UCSD-AML1 (cell line): ENCODE results near the gene GALNS.
"Not testable (repeated sequence)": the region's sequence is repeated elsewhere in the genome, so short reads cannot be mapped to it uniquely, and the experiment has no call there.

Experiments used
- DNase-seq: peaks from one replicate; lab custom pipeline; 2025; ENCODE audit not compliant: unreplicated experiment; lab: John Stamatoyannopoulos, UW

The GALNS gene

GRCh38 chr16:88807142-88807625 is 49.6 kb downstream of the GALNS start:
- DNase-seq: no peak

GRCh38 chr16:88806491-88807111 is 50.1 kb downstream of the GALNS start:
- DNase-seq: no peak

DNA sequence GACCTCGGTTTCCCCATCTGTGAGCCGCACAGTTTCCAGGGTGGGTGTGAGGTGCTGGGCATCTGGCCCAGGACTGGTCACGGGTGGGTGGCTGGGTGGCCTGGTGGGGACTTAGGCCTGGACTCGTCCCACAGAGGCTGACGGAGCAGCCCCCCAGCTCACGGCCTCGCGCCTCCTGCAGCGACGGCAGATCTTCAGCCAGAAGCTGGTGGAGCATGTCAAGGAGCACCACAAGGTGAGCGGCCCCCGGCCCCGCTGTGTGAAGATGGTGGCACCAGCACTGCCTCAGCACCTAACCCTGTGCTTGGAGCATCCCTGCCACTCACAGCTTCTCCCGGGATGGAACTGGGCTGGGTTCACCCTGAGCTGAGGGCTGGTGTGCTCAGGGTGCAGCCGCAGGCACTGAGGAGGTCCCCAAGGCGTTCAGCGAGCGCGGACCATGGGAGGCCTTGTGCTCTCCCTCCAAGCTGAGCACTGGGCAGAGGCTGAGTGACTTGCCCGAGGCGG is 50.8 kb downstream of the GALNS start:
- no peak for DNase-seq

DNA sequence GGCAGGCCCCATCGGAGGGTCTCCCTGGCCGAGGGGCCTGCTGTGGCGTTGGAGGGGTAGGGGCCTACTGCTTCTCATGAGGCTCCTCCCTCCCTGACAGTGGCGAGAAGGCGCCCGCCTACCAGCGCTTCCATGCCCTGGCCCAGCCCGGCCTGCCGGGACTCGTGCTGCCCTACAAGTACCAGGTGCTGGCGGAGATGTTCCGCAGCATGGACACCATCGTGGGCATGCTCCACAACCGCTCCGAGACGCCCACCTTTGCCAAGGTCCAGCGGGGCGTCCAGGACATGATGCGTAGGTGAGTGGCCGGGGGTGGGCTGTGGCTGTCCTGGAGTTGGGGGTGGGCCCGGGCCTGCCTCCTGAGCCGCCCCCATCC is 51.4 kb downstream of the GALNS start:
- DNase-seq: no peak

DNA sequence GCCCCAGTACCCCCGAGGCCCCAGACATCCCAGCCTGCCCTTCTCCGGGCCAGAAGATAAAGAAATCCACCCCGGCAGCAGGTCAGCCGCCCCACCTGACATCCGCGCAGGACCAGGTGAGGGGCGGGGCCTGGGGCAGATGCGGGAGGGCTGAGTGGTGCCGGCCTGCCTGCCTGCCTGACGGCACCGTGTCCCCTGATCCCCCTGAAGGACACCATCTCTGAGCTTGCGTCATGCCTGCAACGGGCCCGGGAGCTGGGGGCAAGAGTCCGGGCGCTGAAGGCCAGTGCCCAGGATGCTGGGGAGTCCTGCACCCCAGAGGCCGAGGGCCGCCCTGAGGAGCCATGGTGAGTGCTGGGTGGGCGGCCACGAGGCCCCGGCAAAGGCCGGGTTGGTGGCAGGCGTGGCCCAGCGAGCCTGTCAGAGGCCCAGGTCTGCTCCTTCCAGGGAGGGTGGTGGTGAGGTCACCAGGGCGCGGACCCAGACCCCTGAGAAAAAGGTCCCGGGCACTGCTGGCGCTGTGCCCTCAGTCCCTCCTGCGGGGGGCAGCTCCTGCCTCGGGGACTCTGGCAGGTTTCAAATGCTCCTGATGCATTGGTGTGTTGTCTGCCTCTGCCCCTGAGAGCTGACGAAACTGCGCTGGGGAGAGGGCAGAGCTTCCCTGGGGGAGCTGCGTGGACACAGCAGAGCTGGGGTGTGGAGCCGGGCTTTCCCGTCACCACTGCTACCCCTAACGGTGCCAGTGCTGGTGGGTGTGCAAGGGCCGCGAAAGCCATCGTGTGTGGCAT is 52.0 kb downstream of the GALNS start:
- no peak for DNase-seq

GRCh38 chr16:88804173-88804551 is 52.6 kb downstream of the GALNS start:
- no peak for DNase-seq

DNA sequence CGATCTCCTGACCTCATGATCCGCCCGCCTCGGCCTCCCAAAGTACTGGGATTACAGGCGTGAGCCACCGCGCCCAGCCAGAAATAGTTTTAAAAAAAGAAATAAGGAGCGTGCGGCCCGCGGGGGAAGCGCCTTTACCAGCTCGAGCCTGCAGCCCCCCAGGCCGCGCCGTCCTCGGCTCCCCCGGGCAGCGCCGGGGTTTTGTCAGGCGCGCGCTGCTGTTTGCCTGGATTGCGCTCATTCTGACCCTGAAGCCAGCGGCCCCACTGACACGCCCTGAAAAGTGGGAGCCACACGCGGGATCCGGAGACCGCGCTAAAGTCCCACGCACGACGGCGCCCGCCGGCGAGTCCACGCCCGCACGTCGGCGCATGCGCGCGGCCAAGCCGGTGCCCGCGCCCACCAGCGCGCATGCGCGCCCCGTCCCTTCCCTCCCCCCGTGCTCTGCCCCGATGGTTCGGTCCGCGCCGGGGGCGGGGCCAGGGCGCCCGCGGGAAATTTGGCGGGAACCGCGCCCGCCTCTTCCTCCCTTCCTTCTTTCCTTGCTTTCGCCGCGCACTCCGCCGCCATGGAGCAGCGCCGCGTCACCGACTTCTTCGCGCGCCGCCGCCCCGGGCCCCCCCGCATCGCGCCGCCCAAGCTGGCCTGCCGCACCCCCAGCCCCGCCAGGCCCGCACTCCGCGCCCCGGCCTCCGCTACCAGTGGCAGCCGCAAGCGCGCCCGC is 53.3 kb downstream of the GALNS start, which contains the start of gene CDT1:
TSS of gene CDT1 (plus strand) at position 526 of the 724 bp plus-strand sequence. CDS start at position 569, 43 bp downstream.
- peak; percentile 91 for DNase-seq

- no peak for DNase-seq
Measured at GRCh38 chr16:88800277-88800592, 56.5 kb downstream of the GALNS start.

- DNase-seq: peak; percentile 85
Measured at GRCh38 chr16:88799569-88800276, 57.0 kb downstream of the GALNS start.

GRCh38 chr16:88798772-88799455 is 57.8 kb downstream of the GALNS start:
- no peak for DNase-seq

DNA sequence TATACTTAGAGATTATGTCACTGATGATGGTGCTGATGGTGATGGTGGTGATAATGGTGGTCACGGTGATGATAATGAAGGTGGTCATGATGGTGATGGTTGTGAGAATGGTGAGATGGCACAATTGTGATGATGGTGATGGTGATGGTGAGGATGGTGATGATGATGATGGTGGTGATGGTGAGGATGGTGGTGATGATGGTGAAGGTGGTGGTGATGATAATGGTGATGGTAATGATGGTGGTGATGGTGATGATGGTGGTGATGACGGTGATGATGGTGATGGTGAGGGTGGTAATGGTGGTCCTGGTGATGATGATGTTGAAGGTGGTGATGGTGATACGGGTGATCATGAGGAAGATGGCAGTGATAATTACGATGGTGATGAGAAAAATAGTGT is 58.7 kb downstream of the GALNS start:
- DNase-seq: no peak

GRCh38 chr16:88796278-88796677 is 60.5 kb downstream of the GALNS start:
- DNase-seq: no peak

GRCh38 chr16:88793251-88793954 is 63.3 kb downstream of the GALNS start:
- DNase-seq: no peak

GRCh38 chr16:88792668-88793250 is 64.0 kb downstream of the GALNS start:
- no peak for DNase-seq

DNA sequence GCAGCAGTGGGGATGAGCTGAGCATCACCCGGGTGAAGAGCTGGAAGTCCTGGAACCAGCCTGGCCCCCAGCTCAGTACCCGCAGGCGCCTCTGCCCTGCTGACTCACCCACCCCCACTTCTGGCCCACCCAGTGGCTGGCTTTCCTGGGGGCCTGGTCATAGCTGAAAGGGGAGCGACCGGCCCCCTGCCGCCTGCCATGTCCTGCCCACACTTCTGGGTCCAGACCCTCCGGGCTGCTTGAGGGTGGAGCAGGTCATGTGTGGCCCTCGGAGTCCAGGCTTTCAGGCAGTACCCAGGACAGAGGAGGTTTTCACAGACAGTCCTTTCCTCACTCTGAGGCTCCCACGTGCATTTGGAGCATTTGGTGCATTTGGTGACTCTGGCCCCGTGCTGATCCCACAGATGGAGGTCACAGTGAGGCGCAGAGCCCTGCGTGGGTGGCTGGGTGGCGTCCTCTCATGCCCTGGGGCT is 64.6 kb downstream of the GALNS start:
- no peak for DNase-seq

DNA sequence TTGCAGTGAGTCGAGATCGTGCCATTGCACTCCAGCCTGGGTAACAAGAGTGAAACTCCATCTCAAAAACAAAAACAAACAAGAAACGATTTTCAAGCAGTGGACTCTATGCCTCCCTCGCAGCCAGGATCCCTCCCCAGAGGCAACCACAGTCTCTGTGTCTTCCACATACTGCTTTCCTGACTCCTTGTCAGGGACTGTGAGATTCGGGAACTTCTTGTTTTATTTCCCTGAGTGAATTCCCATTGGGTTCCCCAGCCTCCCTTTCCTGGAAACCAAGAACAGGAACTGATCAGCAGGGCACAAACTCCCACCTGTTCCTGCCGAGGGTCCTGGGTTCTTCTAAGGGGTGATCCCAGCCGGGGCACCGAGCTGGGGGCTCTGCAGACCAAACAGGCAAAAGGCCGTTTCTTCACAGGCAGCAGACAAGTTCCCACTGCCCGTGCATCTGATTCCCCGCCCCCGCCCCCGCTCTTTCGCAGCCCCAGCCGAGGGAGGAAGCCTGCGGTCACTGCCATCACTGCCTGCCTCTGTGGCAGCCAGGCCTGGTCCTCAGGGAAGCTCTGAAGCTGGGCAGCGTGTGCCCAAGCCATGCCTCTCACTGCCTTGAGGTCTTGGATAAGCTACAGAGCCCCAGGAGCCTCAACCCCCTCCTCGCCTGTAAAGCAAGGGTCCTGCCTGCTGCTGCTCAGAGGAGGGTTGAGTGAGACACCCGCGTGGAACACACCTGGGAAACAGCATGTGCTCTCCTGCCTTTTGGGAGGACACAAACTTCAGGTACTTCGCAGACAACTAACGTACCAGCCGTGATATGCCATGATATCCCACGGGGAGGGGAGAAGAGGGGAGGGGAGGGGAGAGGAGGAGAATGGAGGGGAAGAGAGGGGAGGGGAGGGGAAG is 66.2 kb downstream of the GALNS start:
- peak; percentile 88 for DNase-seq

GRCh38 chr16:88789594-88789993 is 67.2 kb downstream of the GALNS start:
- DNase-seq: peak; percentile 42

GRCh38 chr16:88788749-88789148 is 68.0 kb downstream of the GALNS start:
- not testable (repeated sequence) for DNase-seq
